OCI-LY1 (cell line): Measurements from ENCODE around the gene CUBN.

Source experiments
- CTCF ChIP-seq: fragments of 200-600 bp; sonication (generic), shearing (Covaris generic); IDR thresholded peaks from 2 replicates; pipeline ENCODE4 v1.5.1; 2017; ENCODE audit warnings: mild to moderate bottlenecking, antibody characterized with exemption, low read length, moderate library complexity, mixed read lengths
- EZH2 ChIP-seq: fragments of 200-600 bp; sonication (generic), shearing (Covaris generic); IDR thresholded peaks from 2 replicates; pipeline ENCODE4 v1.8.0; 2017; ENCODE audit warnings: borderline replicate concordance, mixed run types, mild to moderate bottlenecking, antibody characterized with exemption, low read length, moderate library complexity, mixed read lengths

GRCh38 chr10:16949816-16950215, 179.8 kb downstream of the CUBN start:
- no peak for TF ChIP-seq CTCF
- TF ChIP-seq EZH2: no peak
